GM18508 (cell line): ENCODE data around the gene ANKRD66.
"Not testable (repeated sequence)": the region's sequence is repeated elsewhere in the genome, so short reads cannot be mapped to it uniquely, and the experiment has no call there.

Experiments
- ATAC-seq: cut with Tn5 transposase; IDR thresholded peaks from one replicate; pipeline ENCODE4 v1.9.1; 2021; ENCODE audit warnings: moderate number of reproducible peaks; ENCODE audit not compliant: insufficient read depth, unreplicated experiment

Gene ANKRD66

DNA sequence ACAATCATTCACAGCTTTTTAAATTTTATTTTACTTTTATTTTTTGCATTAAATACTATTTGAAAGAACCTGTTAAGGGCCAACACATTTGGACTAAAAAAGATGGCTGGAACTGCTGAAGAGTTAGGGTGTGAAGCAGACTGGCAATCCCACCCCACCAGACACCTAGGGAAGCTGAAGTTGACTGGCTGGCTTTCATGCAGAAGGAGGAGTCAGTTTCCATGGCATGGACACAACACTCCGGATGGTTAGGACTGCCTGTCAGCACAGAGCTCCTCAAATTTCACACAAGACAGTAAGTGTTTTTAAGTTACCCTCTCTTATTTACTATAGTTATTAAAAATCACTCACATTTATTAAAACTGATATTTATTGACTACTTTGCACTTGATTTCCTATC lies at the start of gene ANKRD66:
Gene ANKRD66 (plus strand): TSS at position 238 of the 400 bp plus-strand sequence. CDS start 5,016 bp downstream, outside the sequence.
- no peak for ATAC-seq

DNA sequence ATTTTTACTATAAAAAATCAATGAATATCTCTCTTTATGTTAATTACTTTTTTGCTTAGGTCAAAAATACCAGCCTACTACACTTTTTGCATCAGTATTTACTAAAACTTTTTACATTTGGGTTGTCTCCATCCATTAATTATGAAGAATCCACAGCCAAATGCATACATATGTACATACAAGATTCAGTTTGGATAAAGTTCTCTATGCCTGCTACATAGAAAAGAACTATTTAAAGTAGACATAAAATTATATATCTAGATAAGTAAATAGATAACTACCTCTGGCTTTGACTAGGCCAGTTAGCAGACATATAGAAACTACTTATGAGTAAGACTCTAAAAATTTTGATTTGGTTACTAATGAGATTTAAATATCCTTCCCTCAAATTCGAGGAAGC lies 46.8 kb upstream of the ANKRD66 start:
- ATAC-seq = no peak

DNA sequence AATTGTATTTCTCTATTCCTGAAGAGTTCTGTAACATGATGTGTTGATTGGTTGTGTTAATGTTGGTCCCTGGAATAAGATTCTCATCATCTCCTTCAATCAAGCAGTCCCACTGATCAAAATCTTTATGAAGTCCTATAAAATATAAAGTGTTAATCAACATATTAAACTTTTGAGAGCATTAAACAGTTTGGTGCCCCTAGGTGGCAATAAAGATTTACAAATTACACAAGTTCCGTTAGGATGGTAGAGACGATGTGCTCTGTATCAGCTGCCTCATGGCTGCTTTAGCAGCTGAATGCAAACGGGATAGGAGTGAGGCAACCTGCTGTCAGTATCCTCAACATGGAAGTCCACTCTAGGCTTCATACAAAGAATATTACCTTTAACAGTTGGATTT lies 42.2 kb upstream of the ANKRD66 start:
- ATAC-seq = no peak

DNA sequence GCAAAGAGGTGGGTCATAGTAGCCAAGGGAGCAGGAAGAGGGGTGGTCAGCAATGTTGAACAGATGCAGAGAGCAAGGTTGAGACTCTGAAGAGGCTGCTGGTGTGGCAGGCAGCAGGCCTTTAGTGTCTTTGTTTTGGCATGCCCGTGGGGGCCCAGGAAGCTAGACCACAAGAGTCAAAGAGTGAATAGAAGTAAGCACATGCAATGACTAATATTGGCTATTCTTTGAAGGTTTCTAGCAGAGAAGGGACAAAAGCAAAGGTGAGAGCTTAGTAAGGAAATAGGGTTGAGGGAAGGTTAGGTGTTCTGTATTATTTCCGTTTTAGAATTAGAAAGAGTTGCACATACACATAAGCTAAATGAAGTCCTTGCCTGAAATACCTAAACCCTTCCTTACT lies 40.3 kb upstream of the ANKRD66 start:
- no peak for ATAC-seq

DNA sequence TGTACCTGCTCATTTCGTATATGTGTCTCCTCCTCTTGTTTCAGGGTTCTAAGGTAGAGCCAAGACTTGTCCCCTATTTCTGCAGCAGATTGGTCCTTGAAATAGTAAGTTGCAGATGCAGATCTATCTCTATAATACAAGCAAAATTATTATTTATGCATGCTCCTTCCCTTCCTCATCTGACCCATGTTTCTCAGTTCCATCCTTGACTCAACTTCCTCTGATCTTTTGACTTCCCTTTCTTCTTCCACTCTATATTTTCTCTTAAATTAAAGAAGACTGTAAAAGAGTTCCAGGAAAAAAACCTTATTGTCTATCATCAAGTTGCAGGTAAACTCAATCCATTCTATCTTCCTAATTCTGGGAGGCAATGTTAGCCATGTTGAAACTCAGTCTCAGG lies 35.2 kb upstream of the ANKRD66 start:
- no peak for ATAC-seq

DNA sequence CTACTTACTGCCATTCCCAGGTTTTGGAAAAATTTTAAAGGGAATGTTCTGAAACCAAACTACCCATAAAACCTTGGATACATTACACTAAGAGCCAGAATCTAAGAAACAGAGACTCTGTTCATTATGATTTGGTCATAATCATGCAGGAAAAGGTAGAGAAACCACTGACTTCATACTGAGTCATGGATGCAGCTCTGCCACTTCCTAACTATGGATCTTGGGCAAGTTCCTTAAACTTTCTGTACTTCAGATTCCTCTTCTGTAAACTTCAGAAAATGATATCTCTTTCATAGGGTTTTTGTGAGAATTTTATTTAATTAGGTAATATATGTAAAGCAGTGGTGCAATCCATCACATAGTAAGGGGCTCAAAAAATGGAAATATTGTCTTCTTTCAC lies 31.6 kb upstream of the ANKRD66 start:
- ATAC-seq = no peak

DNA sequence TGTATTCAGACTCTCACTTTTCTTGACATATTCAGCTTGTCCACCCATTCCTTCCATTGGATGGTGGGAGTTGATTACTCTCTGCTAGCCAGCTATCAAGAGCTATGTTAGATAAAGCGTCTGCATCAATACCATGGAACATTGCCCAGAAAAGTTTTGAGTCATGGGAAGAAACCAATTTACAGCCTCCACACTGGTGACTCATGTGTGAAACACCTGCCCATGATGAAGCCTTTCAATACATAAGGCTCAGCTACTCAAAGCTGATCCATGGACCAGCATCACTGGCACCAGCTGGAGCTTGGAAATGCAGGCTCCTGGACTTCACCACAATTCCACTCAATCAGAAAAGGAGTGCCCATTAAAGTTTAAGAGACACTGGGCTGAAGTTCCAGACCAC lies 27.6 kb upstream of the ANKRD66 start:
- no peak for ATAC-seq

DNA sequence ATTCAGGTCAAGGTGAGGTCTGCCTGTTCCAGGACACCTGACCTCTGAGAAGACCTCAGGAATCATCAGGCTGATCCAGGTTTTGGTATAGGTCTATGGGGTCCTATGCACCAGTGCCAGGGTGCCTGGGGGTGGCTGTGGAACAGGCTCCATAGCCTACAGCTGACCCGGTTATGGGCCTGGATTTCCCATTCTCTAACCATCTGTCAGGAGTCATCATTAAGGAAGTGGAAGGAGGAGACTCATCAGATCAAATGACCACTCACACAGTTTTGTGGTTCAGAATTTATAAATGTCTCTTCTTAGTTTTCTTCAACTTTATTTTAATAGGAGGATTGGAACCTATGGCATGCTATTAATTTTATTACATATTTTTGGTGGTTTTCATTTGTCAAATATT lies 26.3 kb upstream of the ANKRD66 start:
- ATAC-seq = no peak

DNA sequence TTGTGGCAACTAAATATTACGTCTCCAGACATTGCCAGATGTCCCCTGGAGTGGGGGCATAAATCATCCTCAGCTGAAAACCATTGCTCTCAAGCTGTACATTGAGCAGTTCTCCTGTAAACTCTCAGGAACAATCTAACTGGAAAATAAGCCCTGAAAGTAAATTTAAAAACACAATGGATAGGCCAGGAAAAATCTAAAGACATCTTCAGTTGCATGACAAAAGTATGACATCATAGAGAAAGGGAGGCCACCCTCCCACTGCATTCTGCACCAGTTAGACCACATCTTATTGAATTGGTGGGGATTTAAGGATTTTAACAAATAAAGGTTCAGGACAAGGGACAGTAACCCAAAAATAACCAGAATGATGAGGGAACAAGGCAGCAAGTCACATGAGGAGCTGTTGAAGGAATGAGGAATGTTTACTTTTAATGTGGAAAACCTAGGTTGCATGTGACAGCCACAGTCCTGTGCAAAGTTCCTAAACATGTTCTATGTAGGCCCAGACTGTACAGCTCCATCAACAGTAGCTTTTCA lies 16.9 kb upstream of the ANKRD66 start:
- no peak for ATAC-seq

DNA sequence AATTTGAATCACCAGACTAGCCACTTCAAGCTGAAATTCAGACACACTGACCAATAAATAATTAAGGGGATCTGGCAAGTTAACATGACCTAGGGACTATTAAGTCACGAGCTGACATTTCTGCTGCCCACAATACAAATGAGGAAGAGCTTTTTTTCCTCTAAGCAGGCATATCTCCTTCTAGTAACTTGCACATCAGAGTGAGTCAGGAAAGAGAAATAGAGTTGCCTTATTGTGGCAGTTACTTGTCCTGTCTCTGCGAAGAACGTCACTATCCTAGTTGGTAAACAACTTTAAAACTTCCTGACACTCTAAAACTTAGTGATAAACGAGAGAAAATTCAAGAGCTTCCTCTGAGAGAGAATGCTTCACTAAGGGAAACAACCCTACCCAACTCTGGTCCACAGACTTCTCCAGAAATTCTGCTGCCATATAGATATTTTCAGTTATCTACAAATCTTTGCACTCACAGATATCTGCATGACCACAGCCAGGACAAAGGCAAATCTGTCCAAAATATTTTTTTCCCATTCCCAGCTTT lies 15.7 kb upstream of the ANKRD66 start:
- no peak for ATAC-seq

DNA sequence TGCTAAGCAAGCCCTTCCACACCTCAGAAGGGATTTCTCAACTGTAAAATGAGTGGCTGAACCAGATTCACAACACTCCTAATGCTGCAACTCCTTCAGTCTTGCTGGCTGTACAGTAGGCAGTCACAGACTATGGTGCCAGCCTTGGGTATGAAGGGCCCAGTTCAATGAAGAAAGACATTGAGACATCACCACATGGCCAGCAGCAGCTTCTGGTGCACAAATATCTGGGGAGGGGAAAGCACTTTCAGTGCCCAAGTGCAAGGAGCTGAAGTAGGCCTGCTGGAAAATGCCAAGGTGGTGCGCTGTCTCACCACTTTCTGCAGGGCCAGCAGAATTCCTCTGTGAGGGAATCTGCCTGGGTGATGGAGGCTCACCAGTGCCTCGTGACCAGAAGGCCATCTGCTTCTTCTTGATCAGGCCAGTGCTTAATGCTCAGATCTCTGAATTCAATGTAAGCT lies 13.4 kb upstream of the ANKRD66 start:
- no peak for ATAC-seq

DNA sequence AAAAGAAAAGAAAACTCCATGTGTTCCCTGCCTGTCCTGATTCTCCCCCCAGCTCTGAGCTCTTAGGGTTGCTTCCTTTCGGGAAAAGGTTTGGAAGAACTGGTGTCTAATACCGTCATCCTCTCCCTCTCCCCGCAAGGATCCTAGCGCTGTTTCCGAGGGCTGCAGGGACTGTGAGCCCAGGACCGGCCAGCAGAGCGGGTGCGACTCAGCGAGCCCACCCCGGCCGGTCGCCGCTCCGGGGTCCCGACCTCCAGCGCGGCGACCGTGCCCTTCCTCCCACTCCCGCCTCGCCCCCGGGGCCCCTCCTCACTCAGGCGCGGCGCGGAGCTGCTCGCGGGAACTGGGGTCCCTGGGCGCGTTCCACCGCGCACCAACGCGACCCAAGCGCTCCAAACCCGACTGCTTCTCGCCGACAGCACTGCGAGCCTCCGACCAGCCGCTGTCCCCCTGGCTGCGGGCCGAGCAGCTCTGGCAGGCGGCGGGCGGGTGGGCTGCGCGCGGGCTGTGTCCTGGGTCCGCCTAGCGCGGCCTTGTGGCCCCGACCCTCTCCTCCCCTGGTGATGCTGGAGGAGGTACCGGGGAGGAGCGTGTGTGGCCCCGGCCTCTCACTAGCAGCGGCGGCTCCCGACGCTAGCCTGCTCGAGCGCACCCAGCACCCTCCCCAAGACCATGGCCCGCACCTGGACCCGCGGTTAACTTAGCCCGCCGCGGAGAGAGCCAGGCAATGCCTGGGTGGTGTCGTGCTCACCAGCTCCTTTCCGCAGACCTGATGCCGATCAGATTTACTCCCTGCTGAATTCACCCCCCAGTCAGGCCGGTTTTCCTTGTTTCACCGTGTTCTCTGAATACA lies 11.6 kb upstream of the ANKRD66 start, which contains the start of gene PLA2G7:
Gene PLA2G7 (minus strand): TSS at position 509 of the 853 bp plus-strand sequence. CDS start 12,484 bp downstream, outside the sequence.
- ATAC-seq = no peak

DNA sequence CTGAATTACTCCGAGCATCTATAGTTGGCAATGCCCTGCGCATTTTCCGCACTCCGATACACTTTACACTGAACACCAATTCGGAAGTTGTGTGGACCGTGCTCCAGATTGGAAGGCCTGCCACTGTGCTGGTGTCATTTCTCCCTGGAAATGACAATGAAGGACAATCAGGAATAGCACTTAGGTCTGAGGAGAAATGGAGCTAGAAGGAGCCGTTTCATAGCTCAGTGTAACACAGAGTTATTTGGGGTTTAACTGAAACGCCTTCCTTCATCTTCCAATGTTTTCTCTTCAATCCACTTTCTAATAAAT lies 11.1 kb upstream of the ANKRD66 start:
- no peak for ATAC-seq

DNA sequence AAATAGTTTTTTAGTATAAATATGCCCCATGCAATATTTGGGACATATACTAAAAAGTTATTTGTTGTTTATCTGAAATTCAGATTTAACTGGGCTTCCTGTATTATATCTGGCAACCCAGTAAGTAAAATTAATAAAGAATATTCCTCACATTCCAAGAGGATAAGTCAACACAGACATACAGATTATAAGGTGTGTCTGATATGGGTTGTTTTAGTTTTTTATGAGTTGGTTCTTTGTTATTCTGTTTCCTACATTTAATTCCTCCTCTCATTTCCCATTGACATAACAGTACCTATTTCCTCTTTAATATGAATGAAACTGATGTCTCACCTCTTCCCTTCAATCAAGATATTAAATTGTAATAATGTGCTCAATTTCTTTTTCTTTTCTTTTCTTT lies 9.8 kb upstream of the ANKRD66 start:
- no peak for ATAC-seq

DNA sequence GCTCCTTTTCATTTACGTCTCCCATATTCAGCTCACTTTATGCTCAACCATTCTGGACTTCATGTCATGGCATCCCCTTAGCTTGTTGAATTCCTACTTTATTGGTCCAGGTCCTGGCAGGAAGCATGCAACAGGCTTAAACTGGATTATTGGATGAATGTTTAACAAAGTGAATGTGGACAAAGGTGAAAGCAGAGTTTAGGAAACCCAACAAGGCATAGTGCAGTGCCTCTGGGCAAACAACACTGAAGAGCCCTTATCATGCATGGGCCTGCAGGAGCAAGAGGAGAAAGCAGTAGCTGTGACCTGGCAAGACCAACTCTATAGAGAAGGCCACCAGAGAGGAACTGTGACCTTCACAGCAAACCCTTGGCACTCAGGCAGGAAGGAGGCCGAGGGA lies 5.3 kb upstream of the ANKRD66 start:
- ATAC-seq = no peak

DNA sequence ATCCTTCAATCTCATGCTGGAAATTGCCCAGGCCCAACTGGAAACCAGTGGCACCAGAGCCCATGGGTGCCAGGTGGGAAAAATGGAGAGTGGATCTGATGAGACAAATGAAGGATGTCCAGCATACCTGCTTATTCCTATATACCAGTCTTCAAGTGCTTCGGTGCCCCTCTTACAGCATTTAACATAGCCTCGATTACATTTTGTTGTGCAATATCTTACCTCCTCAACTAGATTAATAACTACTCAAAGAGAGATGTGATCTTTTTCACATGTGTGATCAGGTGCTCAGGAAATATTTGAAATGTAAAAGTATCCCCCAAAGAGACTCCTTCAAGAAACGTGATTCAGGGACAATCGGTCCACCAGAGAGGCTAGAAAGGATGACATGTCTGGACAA lies 4.8 kb upstream of the ANKRD66 start:
- no peak for ATAC-seq

DNA sequence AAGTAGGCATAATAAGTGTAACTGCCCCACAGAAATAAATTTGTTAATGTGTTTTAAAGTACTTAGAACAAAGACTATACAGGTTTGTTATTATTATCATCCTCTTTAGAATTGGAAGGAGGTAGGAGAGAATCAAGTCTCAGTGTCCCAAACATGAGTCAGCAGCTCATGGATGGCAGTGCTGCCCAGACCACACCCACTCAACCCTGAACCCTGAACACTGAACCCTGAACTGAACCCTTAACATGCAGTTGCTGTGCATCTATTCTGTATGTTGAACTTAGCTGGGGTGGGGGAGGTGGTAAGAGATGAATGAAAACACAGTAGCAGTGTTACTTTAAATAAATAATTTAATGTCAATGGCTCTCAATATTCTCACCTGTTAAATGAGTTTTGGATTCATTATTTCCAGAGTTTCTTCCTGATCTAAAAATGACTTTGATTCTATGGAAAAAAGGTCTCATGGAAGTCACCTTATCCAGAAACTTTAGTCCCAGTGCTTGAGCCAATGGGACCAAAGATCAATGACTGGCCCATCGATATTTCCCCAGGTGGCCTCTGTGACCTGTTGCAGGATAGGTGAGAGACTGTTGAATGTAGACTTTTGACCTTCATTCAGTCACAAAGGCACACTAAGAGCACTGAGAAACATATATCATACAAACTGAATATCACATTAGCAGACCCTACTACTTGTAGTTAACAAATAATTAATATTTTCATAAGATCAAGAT lies 3.1 kb upstream of the ANKRD66 start:
- ATAC-seq = no peak

DNA sequence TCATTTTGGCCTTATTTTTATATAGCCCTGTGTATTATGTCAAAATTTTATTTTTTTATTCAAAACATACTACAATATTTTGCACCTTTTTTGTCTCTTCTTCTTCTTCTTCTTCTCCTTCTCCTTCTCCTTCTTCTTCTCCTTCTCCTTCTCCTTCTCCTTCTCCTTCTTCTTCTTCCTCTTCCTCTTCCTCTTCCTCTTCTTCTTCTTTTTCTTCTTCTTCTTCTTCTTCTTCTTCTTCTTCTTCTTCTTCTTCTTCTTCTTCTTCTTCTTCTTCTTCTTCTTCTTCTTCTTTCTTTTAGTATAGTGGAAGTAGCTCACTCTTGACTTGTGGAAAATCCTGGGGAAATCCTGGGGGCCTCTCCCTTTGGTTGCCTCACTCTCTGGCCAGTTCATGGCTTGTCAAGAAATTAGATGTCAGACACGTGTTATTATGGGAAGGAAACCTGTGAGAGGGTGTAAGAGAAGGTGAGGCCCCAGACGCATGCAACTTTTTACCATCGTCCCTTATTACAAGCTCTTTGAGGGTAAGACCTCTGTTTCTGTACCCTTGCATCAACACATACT lies 2.5 kb upstream of the ANKRD66 start:
- ATAC-seq = not testable (repeated sequence)

DNA sequence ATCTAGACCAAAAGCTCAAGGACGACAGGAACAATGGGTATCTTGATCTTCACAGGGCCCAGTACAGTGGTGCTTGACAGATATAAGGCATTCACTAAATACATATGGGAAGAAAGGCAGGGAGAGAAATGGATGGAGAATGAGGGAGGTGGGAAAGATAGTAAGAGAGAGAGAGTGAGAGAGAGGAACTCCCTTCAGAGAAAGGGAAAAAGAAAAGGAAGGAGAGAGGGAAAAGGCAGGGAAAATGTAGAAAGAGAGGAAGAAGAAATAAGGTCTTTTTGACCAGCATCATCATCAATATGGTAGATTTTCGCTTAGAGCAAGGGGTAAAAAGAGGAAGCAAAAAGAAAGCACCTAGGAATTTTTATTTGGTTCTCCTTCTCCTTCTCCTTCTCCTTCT lies 760 bp upstream of the ANKRD66 start:
- no peak for ATAC-seq

DNA sequence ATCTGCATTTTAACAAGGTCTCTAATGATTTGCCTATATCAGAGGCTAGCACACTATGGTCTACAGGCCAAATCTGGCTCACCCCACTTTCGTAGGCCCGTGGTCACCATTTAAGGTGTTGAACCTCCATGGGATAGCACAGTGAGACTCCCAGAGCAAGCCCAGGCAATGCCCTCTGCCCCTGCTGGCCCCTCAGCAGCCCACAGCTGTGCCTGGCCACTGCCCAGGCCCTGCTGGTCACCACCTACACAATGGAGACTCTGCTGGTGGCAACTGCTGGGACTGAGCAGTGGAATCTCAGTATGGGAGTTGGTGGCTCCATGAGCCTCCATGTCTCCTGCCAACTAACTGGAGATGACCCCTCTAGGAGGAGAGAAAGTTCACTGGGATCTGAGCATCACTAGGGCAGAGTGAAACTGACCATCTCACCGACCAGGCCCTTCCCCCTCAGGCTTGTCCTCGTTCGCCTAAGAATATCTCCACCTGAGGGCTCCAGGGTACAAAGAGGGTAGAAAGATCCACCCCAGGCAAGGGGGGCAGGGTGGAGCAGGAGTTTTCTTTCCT lies 2.3 kb downstream of the ANKRD66 start:
- ATAC-seq = no peak
